NCI-H1105 treated with DMSO at 0.1 percent for 48 hours (cell line): ENCODE data around the gene NMRK1.
A peak's percentile ranks its signal among the peaks of the same experiment; 100 is the strongest.

ENCODE experiments used
- DNase-seq: peaks from one replicate; lab custom pipeline; 2025; lab: John Stamatoyannopoulos, UW

Gene NMRK1

GRCh38 chr9:75087824-75088645 is at the start of gene NMRK1, which contains the start of gene OSTF1:
Gene NMRK1 (minus strand): TSS chr9:75088155. CDS start chr9:75083115, 5,040 bp downstream.
Gene OSTF1 (plus strand): TSS chr9:75088514. CDS start chr9:75088693, 179 bp downstream.
- peak; percentile 94 for DNase-seq

- DNase-seq = no peak
Observed at GRCh38 chr9:75134495-75134894, 46.5 kb upstream of the NMRK1 start.

GRCh38 chr9:75133396-75133795 is 45.4 kb upstream of the NMRK1 start:
- DNase-seq = no peak

- no peak for DNase-seq
Observed at GRCh38 chr9:75132244-75132643, 44.3 kb upstream of the NMRK1 start.

GRCh38 chr9:75131700-75132099 is 43.7 kb upstream of the NMRK1 start:
- DNase-seq = no peak

- no peak for DNase-seq
Observed at GRCh38 chr9:75130621-75131230, 42.8 kb upstream of the NMRK1 start.

- DNase-seq = no peak
Observed at GRCh38 chr9:75130172-75130571, 42.2 kb upstream of the NMRK1 start.

GRCh38 chr9:75128535-75128934 is 40.6 kb upstream of the NMRK1 start:
- DNase-seq = no peak

- no peak for DNase-seq
Observed at GRCh38 chr9:75123696-75124095, 35.7 kb upstream of the NMRK1 start.

- no peak for DNase-seq
Observed at GRCh38 chr9:75121914-75122558, 34.1 kb upstream of the NMRK1 start.

- no peak for DNase-seq
Observed at GRCh38 chr9:75120686-75121085, 32.7 kb upstream of the NMRK1 start.

GRCh38 chr9:75117564-75117963 is 29.6 kb upstream of the NMRK1 start:
- no peak for DNase-seq

- no peak for DNase-seq
Observed at GRCh38 chr9:75116306-75116705, 28.4 kb upstream of the NMRK1 start.

GRCh38 chr9:75112789-75113188 is 24.8 kb upstream of the NMRK1 start:
- no peak for DNase-seq

- no peak for DNase-seq
Observed at GRCh38 chr9:75111019-75111622, 23.2 kb upstream of the NMRK1 start.

GRCh38 chr9:75109210-75109839 is 21.4 kb upstream of the NMRK1 start:
- no peak for DNase-seq

GRCh38 chr9:75108571-75108970 is 20.6 kb upstream of the NMRK1 start:
- DNase-seq = no peak

- no peak for DNase-seq
Observed at GRCh38 chr9:75106857-75107256, 18.9 kb upstream of the NMRK1 start.

- no peak for DNase-seq
Observed at GRCh38 chr9:75105841-75106240, 17.9 kb upstream of the NMRK1 start.

- no peak for DNase-seq
Observed at GRCh38 chr9:75105019-75105540, 17.1 kb upstream of the NMRK1 start.

GRCh38 chr9:75104607-75105006 is 16.7 kb upstream of the NMRK1 start:
- DNase-seq = no peak
